Keratinocyte (primary cell): Measurements from ENCODE around the gene CUBN. TPM values are rescaled to one million over a fixed set of nuclear protein-coding genes. Genes with fewer than 3 reads are reported as not detected.

Experiments
- DNase-seq: peaks from one replicate; pipeline ENCODE4 v3.0.0-alpha.2; 2011; ENCODE audit warnings: low read depth, missing footprints, low spot score
- FAIRE-seq: peaks from 2 replicates; lab custom pipeline; 2011; peaks lifted over from hg19 to GRCh38; lab: Jason Lieb, UNC
- H2AFZ ChIP-seq: 2 replicates; pipeline ENCODE4 v1.6.0; 2012; ENCODE audit warnings: low read length, control low read depth, inconsistent platforms; ENCODE audit not compliant: control insufficient read depth
- H3K27ac ChIP-seq: 2 replicates; pipeline ENCODE4 v1.5.1; 2011; ENCODE audit warnings: low read length; ENCODE audit not compliant: control insufficient read depth, insufficient read depth
- H3K27me3 ChIP-seq: 3 replicates; pipeline ENCODE4 v1.6.0; 2011; ENCODE audit warnings: low read length; ENCODE audit not compliant: control insufficient read depth, insufficient read depth; ENCODE audit errors: extremely low read depth
- H3K36me3 ChIP-seq, 2 experiments: 2 replicates in 1 of 2; 3 replicates in 1 of 2; pipeline ENCODE4 v1.5.1; 2011; ENCODE audit warnings: low read length in 2 of 2, mild to moderate bottlenecking in 1 of 2; ENCODE audit not compliant: control insufficient read depth in 2 of 2, insufficient read depth in 2 of 2; ENCODE audit errors: extremely low read depth in 1 of 2
- H3K4me1 ChIP-seq: 3 replicates; pipeline ENCODE4 v1.5.1; 2011; ENCODE audit warnings: low read length; ENCODE audit not compliant: control insufficient read depth, insufficient read depth; ENCODE audit errors: extremely low read depth
- H3K4me2 ChIP-seq: 3 replicates; pipeline ENCODE4 v1.6.0; 2011; ENCODE audit warnings: low read depth, low read length; ENCODE audit not compliant: control insufficient read depth, insufficient read depth; ENCODE audit errors: extremely low read depth
- H3K4me3 ChIP-seq, 3 experiments: fragments of 200-600 bp in 1 of 3; sonication (generic) in 1 of 3; 2 replicates in 2 of 3; 3 replicates in 1 of 3; pipeline ENCODE4 v1.5.1; 2011 to 2016; ENCODE audit warnings: low read length in 3 of 3, mild to moderate bottlenecking in 3 of 3, control low read depth in 2 of 3, inconsistent platforms in 1 of 3, low read depth in 1 of 3, mixed read lengths in 1 of 3, mixed run types in 1 of 3, moderate library complexity in 1 of 3; ENCODE audit not compliant: control insufficient read depth in 2 of 3, insufficient read depth in 2 of 3; ENCODE audit errors: extremely low read depth in 1 of 3
- H3K79me2 ChIP-seq: 2 replicates; pipeline ENCODE4 v1.6.0; 2012; ENCODE audit warnings: low read length; ENCODE audit not compliant: control insufficient read depth, insufficient read depth
- H3K9ac ChIP-seq: 3 replicates; pipeline ENCODE4 v1.6.0; 2011; ENCODE audit warnings: low read length; ENCODE audit not compliant: control insufficient read depth, insufficient read depth; ENCODE audit errors: extremely low read depth
- H3K9me1 ChIP-seq: 3 replicates; pipeline ENCODE4 v1.6.0; 2011; ENCODE audit warnings: low read length; ENCODE audit not compliant: control insufficient read depth, insufficient read depth; ENCODE audit errors: extremely low read depth
- H3K9me3 ChIP-seq: 2 replicates; pipeline ENCODE4 v1.5.1; 2012; ENCODE audit warnings: low read depth, low read length; ENCODE audit not compliant: control insufficient read depth
- H4K20me1 ChIP-seq: 3 replicates; pipeline ENCODE4 v1.6.0; 2011; ENCODE audit warnings: low read length; ENCODE audit not compliant: control insufficient read depth, insufficient read depth; ENCODE audit errors: extremely low read depth
- CTCF ChIP-seq, 3 experiments: IDR thresholded peaks in 1 of 3; conservative IDR thresholded peaks in 1 of 3; optimal IDR thresholded peaks in 1 of 3; 2 replicates in 2 of 3; 3 replicates in 1 of 3; pipeline versions ENCODE3 to v1.5.1; 2011; ENCODE audit warnings: low read length in 3 of 3, mild to moderate bottlenecking in 3 of 3, moderate library complexity in 2 of 3, control low read depth in 1 of 3, inconsistent platforms in 1 of 3; ENCODE audit not compliant: insufficient read depth in 2 of 3; ENCODE audit errors: extremely low read depth in 1 of 3
- EZH2 ChIP-seq: IDR thresholded peaks from one replicate; pipeline ENCODE4 v1.6.1; 2012; ENCODE audit warnings: inconsistent platforms, mild to moderate bottlenecking, low read length, moderate library complexity
- dilution Hi-C: fragments of 300-500 bp; cut with MboI; formaldehyde crosslinking; loops from one replicate; pipeline ENCODE4 v1.7.0; 2020; ENCODE audit warnings: low sequenced_read_pairs; ENCODE audit not compliant: extremely low pct_ligation_motif_present
- polyA plus RNA-seq, 5 experiments: library from polyadenylated mRNA; depleted of rRNA in 3 of 5; stranded (reverse) in 3 of 5; stranded (forward) in 1 of 5; unstranded in 1 of 5; fragments of >200 nt; gene quantifications; 1 replicate in 1 of 5; 2 replicates in 3 of 5; 3 replicates in 1 of 5; pipeline versions ENCODE4 v1.2.1 to v1.2.3, GENCODE V29; 2011 to 2012; ENCODE audit warnings: missing spikeins in 2 of 5, low read depth in 1 of 5, low replicate concordance in 1 of 5

The CUBN gene
- polyA plus RNA-seq, 1 donor (not counting 4 experiments of a cell fraction or from before 2014, with no cell fraction given) = 0.07 TPM

GRCh38 chr10:17001297-17001744, 128.3 kb downstream of the CUBN start:
- dilution Hi-C loops = no loop called here
- Histone ChIP-seq H3K4me1 (peaks cover 4% of the 10 kb centered on the region), H3K79me2 (no peaks in the 10 kb centered on the region), H3K4me3 (no peak overlapping the region), H2AFZ (no peak overlapping the region), H3K9me3 (no peaks in the 10 kb centered on the region), H4K20me1 (no peaks in the 10 kb centered on the region), H3K9ac (no peak overlapping the region), H3K4me2 (no peak overlapping the region), H3K27me3 (no peaks in the 10 kb centered on the region), H3K27ac (no peak overlapping the region), H3K36me3 (no peaks in the 10 kb centered on the region), H3K9me1 (no peaks in the 10 kb centered on the region)
- TF ChIP-seq EZH2 (no peak), CTCF (optimal IDR thresholded peaks at IDR 0.05 in 1 of 3, IDR thresholded peaks at IDR 0.05 in 1 of 3, conservative IDR thresholded peaks at IDR 0.05 in 1 of 3; ENCODE audit: extremely low read depth in 1 of 3, insufficient read depth in 2 of 3, low read length in 3 of 3) (no peak)
- no peak for FAIRE-seq
- no peak for DNase-seq

- Histone ChIP-seq H3K4me1 (peaks cover 6% of the 10 kb centered on the region), H3K9me3 (no peaks in the 10 kb centered on the region), H4K20me1 (no peaks in the 10 kb centered on the region), H3K27ac (no peak overlapping the region), H3K9me1 (no peaks in the 10 kb centered on the region), H2AFZ (no peak overlapping the region), H3K27me3 (no peaks in the 10 kb centered on the region), H3K9ac (no peak overlapping the region), H3K79me2 (no peaks in the 10 kb centered on the region), H3K4me2 (no peak overlapping the region), H3K4me3 (no peak overlapping the region), H3K36me3 (no peaks in the 10 kb centered on the region)
- DNase-seq = no peak
- no peak for FAIRE-seq
- TF ChIP-seq EZH2 = no peak
- TF ChIP-seq CTCF (optimal IDR thresholded peaks at IDR 0.05 in 1 of 3, IDR thresholded peaks at IDR 0.05 in 1 of 3, conservative IDR thresholded peaks at IDR 0.05 in 1 of 3; ENCODE audit: extremely low read depth in 1 of 3, insufficient read depth in 2 of 3, low read length in 3 of 3) = no peak
- dilution Hi-C loops = no loop called here
Measured at GRCh38 chr10:16999665-17000451, 129.8 kb downstream of the CUBN start.
